Muscle of leg (tissue), 11 donors: Measurements from ENCODE around the gene MAPKAPK5. TPM values are rescaled to one million over a fixed set of nuclear protein-coding genes. Genes with fewer than 3 reads are reported as not detected.
A peak's percentile ranks its signal among the peaks of the same experiment; 100 is the strongest.
"Not testable (repeated sequence)": the region's sequence is repeated elsewhere in the genome, so short reads cannot be mapped to it uniquely, and the experiment has no call there.

Experiments
- DNase-seq: peaks from one replicate; pipeline ENCODE4 v3.0.0; 2013
- H3K27ac ChIP-seq: one replicate; pipeline ENCODE4 v1.5.1; 2013; ENCODE audit warnings: mild to moderate bottlenecking, low read length, control low read depth
- H3K27me3 ChIP-seq: one replicate; pipeline ENCODE4 v1.6.1; 2013; ENCODE audit warnings: low read length; ENCODE audit not compliant: control insufficient read depth, insufficient read depth
- H3K36me3 ChIP-seq: one replicate; pipeline ENCODE4 v1.6.1; 2013; ENCODE audit warnings: low read length; ENCODE audit not compliant: control insufficient read depth, insufficient read depth
- H3K4me1 ChIP-seq: one replicate; pipeline ENCODE4 v1.6.1; 2013; ENCODE audit warnings: low read length; ENCODE audit not compliant: control insufficient read depth, insufficient read depth
- H3K4me3 ChIP-seq: one replicate; pipeline ENCODE4 v1.5.1; 2013; ENCODE audit warnings: low read length, control low read depth
- H3K9me3 ChIP-seq: replicated peaks from 2 replicates; pipeline ENCODE4 v1.6.1; 2013; ENCODE audit warnings: low read depth, low read length; ENCODE audit not compliant: control insufficient read depth
- WGBS: methylation state at CpG from one replicate; pipeline ENCODE4 v1.1.5; 2013; ENCODE audit warnings: missing lambda C conversion rate; ENCODE audit not compliant: insufficient coverage; 5-methylcytosine and 5-hydroxymethylcytosine counted together
- polyA plus RNA-seq, 8 donors: library from polyadenylated mRNA; unstranded; fragments of 120-200 nt; gene quantifications; one replicate each; pipeline versions ENCODE4 v1.2.1 to v1.2.3, GENCODE V29; 2013; ENCODE audit warnings: inconsistent platforms in 1 of 8, low replicate concordance in 1 of 8; ENCODE audit not compliant: insufficient read length in 8 of 8, insufficient read depth in 1 of 8
- total RNA-seq: library from RNA; stranded (reverse); fragments of 120-200 nt; gene quantifications from one replicate; pipeline ENCODE4 v1.2.4, GENCODE V29; 2013

The MAPKAPK5 gene
- total and polyA plus RNA-seq, 9 donors: 28.1 to 35.3 (median 30.0) TPM

- peaks cover 15% of the 10 kb centered on the region for H3K36me3 ChIP-seq
- H3K4me3 ChIP-seq: no peak overlapping the region
- no peaks in the 10 kb centered on the region for H3K27me3 ChIP-seq
- H3K27ac ChIP-seq: no peak overlapping the region
- no peaks in the 10 kb centered on the region for H3K4me1 ChIP-seq
- WGBS: no CpG with 5 or more reads among the region's 1 CpG
- no peak for DNase-seq
- H3K9me3 ChIP-seq: peaks cover 10% of the 10 kb centered on the region
Observed at GRCh38 chr12:111907740-111908139, 65.7 kb downstream of the MAPKAPK5 start.

GRCh38 chr12:111925171-111925570 lies 83.1 kb downstream of the MAPKAPK5 start:
- H3K27me3 ChIP-seq: no peaks in the 10 kb centered on the region
- no peaks in the 10 kb centered on the region for H3K9me3 ChIP-seq
- WGBS: no CpG with 5 or more reads among the region's 3 CpGs
- no peak overlapping the region for H3K27ac ChIP-seq
- no peaks in the 10 kb centered on the region for H3K4me1 ChIP-seq
- no peak overlapping the region for H3K4me3 ChIP-seq
- no peak for DNase-seq
- H3K36me3 ChIP-seq: no peaks in the 10 kb centered on the region

GRCh38 chr12:111926631-111927030 lies 84.6 kb downstream of the MAPKAPK5 start:
- Histone ChIP-seq H3K36me3 (peaks cover 1% of the 10 kb centered on the region), H3K9me3 (no peaks in the 10 kb centered on the region), H3K4me3 (no peak overlapping the region), H3K27me3 (no peaks in the 10 kb centered on the region), H3K4me1 (no peaks in the 10 kb centered on the region), H3K27ac (no peak overlapping the region)
- WGBS: no CpG with 5 or more reads among the region's 2 CpGs
- no peak for DNase-seq

GRCh38 chr12:111927346-111927745 lies 85.3 kb downstream of the MAPKAPK5 start:
- WGBS: 90% methylated on average over 2 of the region's 5 CpGs
- DNase-seq: no peak
- Histone ChIP-seq H3K27ac (no peak overlapping the region), H3K27me3 (no peaks in the 10 kb centered on the region), H3K4me3 (no peak overlapping the region), H3K9me3 (no peaks in the 10 kb centered on the region), H3K36me3 (peaks cover 2% of the 10 kb centered on the region), H3K4me1 (no peaks in the 10 kb centered on the region)

- no peak overlapping the region for H3K27ac ChIP-seq
- H3K4me1 ChIP-seq: peaks cover 2% of the 10 kb centered on the region
- H3K9me3 ChIP-seq: no peaks in the 10 kb centered on the region
- H3K27me3 ChIP-seq: no peaks in the 10 kb centered on the region
- no peak overlapping the region for H3K4me3 ChIP-seq
- no CpG with 5 or more reads among the region's 5 CpGs for WGBS
- DNase-seq: no peak
- H3K36me3 ChIP-seq: peaks cover 2% of the 10 kb centered on the region
Observed at GRCh38 chr12:111932241-111932640, 90.2 kb downstream of the MAPKAPK5 start.

- no peaks in the 10 kb centered on the region for H3K27me3 ChIP-seq
- H3K4me1 ChIP-seq: peaks cover 2% of the 10 kb centered on the region
- no peaks in the 10 kb centered on the region for H3K36me3 ChIP-seq
- peak overlapping the region; percentile 58 for H3K27ac ChIP-seq
- no peaks in the 10 kb centered on the region for H3K9me3 ChIP-seq
- no peak for DNase-seq
- H3K4me3 ChIP-seq: no peak overlapping the region
Observed at GRCh38 chr12:111936869-111937268, 94.8 kb downstream of the MAPKAPK5 start.

- Histone ChIP-seq H3K27me3 (no peaks in the 10 kb centered on the region), H3K36me3 (no peaks in the 10 kb centered on the region), H3K4me1 (peaks cover 2% of the 10 kb centered on the region), H3K9me3 (no peaks in the 10 kb centered on the region), H3K4me3 (no peak overlapping the region), H3K27ac (peak overlapping the region; percentile 58)
- no CpG with 5 or more reads among the region's 1 CpG for WGBS
- DNase-seq: peak; percentile 53
Observed at GRCh38 chr12:111937429-111937828, 95.4 kb downstream of the MAPKAPK5 start.

- Histone ChIP-seq H3K36me3 (no peaks in the 10 kb centered on the region), H3K27me3 (no peaks in the 10 kb centered on the region), H3K9me3 (no peaks in the 10 kb centered on the region), H3K4me1 (no peaks in the 10 kb centered on the region), H3K4me3 (no peak overlapping the region), H3K27ac (no peak overlapping the region)
- 93% methylated on average over 3 of the region's 5 CpGs for WGBS
- DNase-seq: no peak
Observed at GRCh38 chr12:111942557-111942956, 100.5 kb downstream of the MAPKAPK5 start.

- Histone ChIP-seq H3K4me1 (no peaks in the 10 kb centered on the region), H3K27me3 (no peaks in the 10 kb centered on the region), H3K9me3 (no peaks in the 10 kb centered on the region), H3K36me3 (no peaks in the 10 kb centered on the region), H3K4me3 (no peak overlapping the region), H3K27ac (no peak overlapping the region)
- no CpG with 5 or more reads among the region's 1 CpG for WGBS
- no peak for DNase-seq
Observed at GRCh38 chr12:111943929-111944328, 101.9 kb downstream of the MAPKAPK5 start.

- not testable (repeated sequence) for H3K4me1 ChIP-seq, H3K27ac ChIP-seq, DNase-seq, H3K4me3 ChIP-seq, H3K9me3 ChIP-seq, H3K27me3 ChIP-seq, H3K36me3 ChIP-seq
- no CpG with 5 or more reads among the region's 3 CpGs for WGBS
Observed at GRCh38 chr12:111950961-111951676, 109.1 kb downstream of the MAPKAPK5 start.
